H1 (cell line): ENCODE data around the gene BATF3. TPM values are rescaled to one million over a fixed set of nuclear protein-coding genes. Genes with fewer than 3 reads are reported as not detected.

ENCODE experiments used
- CTBP2 ChIP-seq: IDR thresholded peaks from 2 replicates; pipeline ENCODE4 v1.7.0; 2011; ENCODE audit warnings: borderline replicate concordance, mild to moderate bottlenecking, moderate library complexity, mixed read lengths, low read length; ENCODE audit not compliant: insufficient read depth, insufficient read length
- GTF2F1 ChIP-seq: IDR thresholded peaks from 2 replicates; pipeline ENCODE4 v1.6.1; 2012; ENCODE audit warnings: low read depth, low read length, improper control_type of control experiment, borderline replicate concordance
- RNF2 ChIP-seq: fragments of 200-900, 300-1000 bp; sonication (generic); IDR thresholded peaks from 2 replicates; pipeline ENCODE4 v1.7.1; 2016; ENCODE audit warnings: borderline replicate concordance, low read depth, mild to moderate bottlenecking, antibody characterized with exemption, low read length; ENCODE audit not compliant: poor library complexity, severe bottlenecking; ENCODE audit errors: missing control alignments
- RXRA ChIP-seq: IDR thresholded peaks from 2 replicates; pipeline ENCODE4 v1.6.1; 2011; ENCODE audit warnings: low read depth, mild to moderate bottlenecking, low read length, moderate library complexity; ENCODE audit not compliant: insufficient read depth
- polyA plus RNA-seq, 7 experiments: library from polyadenylated mRNA; depleted of rRNA in 3 of 7; stranded (reverse) in 5 of 7; unstranded in 2 of 7; fragments of >200 nt in 5 of 7; fragments of 200-250 nt in 2 of 7; gene quantifications; 1 replicate in 5 of 7; 2 replicates in 1 of 7; 4 replicates in 1 of 7; pipeline versions ENCODE4 v1.2.1 to v1.2.3, GENCODE V29; 2011 to 2013; ENCODE audit warnings: missing spikeins in 2 of 7, mixed read lengths in 2 of 7
- total RNA-seq: library from RNA; stranded (reverse); fragmentation: NEBNext Ultra II Directional; extraction: Animal tissue kit (Norgen Biotek cat#: 25700); gene quantifications from 2 replicates; pipeline ENCODE4 v1.2.1, GENCODE V29; 2021
- TF ChIP-seq, protein P1 (sequence below): IDR thresholded peaks from 2 replicates; pipeline ENCODE4 v1.6.1; 2011; ENCODE audit warnings: low read length, improper control_type of control experiment

Gene BATF3
- total and polyA plus RNA-seq, 2 of the 8 experiments (the other 6 are each of a cell fraction or from before 2014, with no cell fraction given): 6.3 TPM

GRCh38 chr1:212686591-212686990 is 13.0 kb downstream of the BATF3 start (continued):
- TF ChIP-seq GTF2F1 (no peak), CTBP2 (no peak), RNF2 (no peak), RXRA (no peak)
- TF ChIP-seq, protein P1, sequence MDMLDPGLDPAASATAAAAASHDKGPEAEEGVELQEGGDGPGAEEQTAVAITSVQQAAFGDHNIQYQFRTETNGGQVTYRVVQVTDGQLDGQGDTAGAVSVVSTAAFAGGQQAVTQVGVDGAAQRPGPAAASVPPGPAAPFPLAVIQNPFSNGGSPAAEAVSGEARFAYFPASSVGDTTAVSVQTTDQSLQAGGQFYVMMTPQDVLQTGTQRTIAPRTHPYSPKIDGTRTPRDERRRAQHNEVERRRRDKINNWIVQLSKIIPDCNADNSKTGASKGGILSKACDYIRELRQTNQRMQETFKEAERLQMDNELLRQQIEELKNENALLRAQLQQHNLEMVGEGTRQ: no peak
